Loucy (cell line): Measurements from ENCODE around the gene ZNF385D.

Experiments used
- H2AFZ ChIP-seq: fragments of 200-600 bp; sonication (generic); 2 replicates; pipeline ENCODE4 v1.6.0; 2016; ENCODE audit warnings: antibody characterized with exemption, mild to moderate bottlenecking, low read length, moderate library complexity
- H3F3A ChIP-seq: fragments of 200-600 bp; 2 replicates; pipeline ENCODE4 v1.6.0; 2016; ENCODE audit warnings: antibody characterized with exemption, low read depth, mild to moderate bottlenecking
- H3K27me3 ChIP-seq: fragments of 200-600 bp; sonication (generic); 2 replicates; pipeline ENCODE4 v1.6.1; 2014; ENCODE audit warnings: low read length, mild to moderate bottlenecking; ENCODE audit not compliant: insufficient read depth, poor library complexity, severe bottlenecking
- H3K36me3 ChIP-seq: fragments of 200-600 bp; sonication (generic); 2 replicates; pipeline ENCODE4 v1.6.1; 2016; ENCODE audit warnings: low read length; ENCODE audit not compliant: insufficient read depth
- H3K4me1 ChIP-seq: fragments of 200-600 bp; sonication (generic); 2 replicates; pipeline ENCODE4 v1.5.1; 2014; ENCODE audit warnings: low read length, mild to moderate bottlenecking; ENCODE audit not compliant: insufficient read depth, poor library complexity, severe bottlenecking
- H3K4me2 ChIP-seq: fragments of 200-600 bp; sonication (generic); 2 replicates; pipeline ENCODE4 v1.6.0; 2014; ENCODE audit warnings: antibody characterized with exemption, low read length, low read depth, mild to moderate bottlenecking; ENCODE audit not compliant: poor library complexity, severe bottlenecking
- H3K4me3 ChIP-seq: fragments of 200-600 bp; sonication (generic); 2 replicates; pipeline ENCODE4 v1.5.1; 2014; ENCODE audit warnings: low read length, mild to moderate bottlenecking, mixed read lengths; ENCODE audit not compliant: poor library complexity, severe bottlenecking
- H3K79me2 ChIP-seq: fragments of 200-600 bp; sonication (generic); 2 replicates; pipeline ENCODE4 v1.6.1; 2014; ENCODE audit warnings: low read length; ENCODE audit not compliant: insufficient read depth
- H3K9ac ChIP-seq: fragments of 200-600 bp; sonication (generic); 2 replicates; pipeline ENCODE4 v1.6.0; 2014; ENCODE audit warnings: mild to moderate bottlenecking, low read depth, low read length, moderate library complexity; ENCODE audit not compliant: poor library complexity, severe bottlenecking
- H3K9me2 ChIP-seq: fragments of 200-600 bp; sonication (generic); replicated peaks from 2 replicates; pipeline ENCODE4 v1.6.1; 2016; ENCODE audit warnings: low read depth, low read length, mixed read lengths
- H3K9me3 ChIP-seq: fragments of 200-600 bp; sonication (generic); 2 replicates; pipeline ENCODE4 v1.6.1; 2014; ENCODE audit warnings: mild to moderate bottlenecking, antibody characterized with exemption, low read length, low read depth; ENCODE audit not compliant: insufficient read depth
- H4K20me1 ChIP-seq: fragments of 200-600 bp; sonication (generic); 2 replicates; pipeline ENCODE4 v1.6.0; 2014; ENCODE audit warnings: antibody characterized with exemption, low read length, mild to moderate bottlenecking; ENCODE audit not compliant: insufficient read depth, poor library complexity, severe bottlenecking
- CTCF ChIP-seq: fragments of 200-600 bp; sonication (generic); conservative IDR thresholded peaks from 2 replicates; pipeline ENCODE4 v1.5.1; 2014; ENCODE audit warnings: mild to moderate bottlenecking, antibody characterized with exemption, low read length
- EZH2phosphoT487 ChIP-seq: fragments of 200-600 bp; IDR thresholded peaks from 2 replicates; pipeline ENCODE4 v1.6.1; 2018; ENCODE audit warnings: antibody characterized with exemption, mild to moderate bottlenecking, moderate library complexity, borderline replicate concordance

ZNF385D gene

GRCh38 chr3:21528291-21528995 lies 222.6 kb downstream of the ZNF385D start:
- Histone ChIP-seq H3K4me3 (no peak overlapping the region), H3K9ac (no peak overlapping the region), H3K79me2 (no peaks in the 10 kb centered on the region), H3K27me3 (no peaks in the 10 kb centered on the region), H3K9me2 (no peaks in the 10 kb centered on the region), H3F3A (no peaks in the 10 kb centered on the region), H3K4me2 (no peak overlapping the region), H2AFZ (no peak overlapping the region), H3K9me3 (no peaks in the 10 kb centered on the region), H3K4me1 (no peaks in the 10 kb centered on the region), H4K20me1 (no peaks in the 10 kb centered on the region), H3K36me3 (no peaks in the 10 kb centered on the region)
- TF ChIP-seq CTCF (no peak), EZH2phosphoT487 (no peak)

GRCh38 chr3:21526461-21526860 lies 224.5 kb downstream of the ZNF385D start:
- H3K4me2 ChIP-seq: no peak overlapping the region
- no peak for TF ChIP-seq EZH2phosphoT487
- no peak for TF ChIP-seq CTCF

GRCh38 chr3:21524133-21524532 lies 226.9 kb downstream of the ZNF385D start:
- Histone ChIP-seq H3K36me3 (no peaks in the 10 kb centered on the region), H2AFZ (no peak overlapping the region), H4K20me1 (no peaks in the 10 kb centered on the region), H3K27me3 (no peaks in the 10 kb centered on the region), H3K4me1 (no peaks in the 10 kb centered on the region), H3K9ac (no peak overlapping the region), H3F3A (no peaks in the 10 kb centered on the region), H3K79me2 (no peaks in the 10 kb centered on the region), H3K4me3 (no peak overlapping the region), H3K9me2 (no peaks in the 10 kb centered on the region), H3K4me2 (no peak overlapping the region), H3K9me3 (no peaks in the 10 kb centered on the region)
- TF ChIP-seq EZH2phosphoT487 (no peak), CTCF (no peak)

More at GRCh38 chr3:21526461-21526860, 224.5 kb downstream of the ZNF385D start:
- Histone ChIP-seq H4K20me1 (no peaks in the 10 kb centered on the region), H3F3A (no peaks in the 10 kb centered on the region), H3K27me3 (no peaks in the 10 kb centered on the region), H3K4me3 (no peak overlapping the region), H3K4me1 (no peaks in the 10 kb centered on the region), H3K9ac (no peak overlapping the region), H3K79me2 (no peaks in the 10 kb centered on the region), H3K36me3 (no peaks in the 10 kb centered on the region), H2AFZ (no peak overlapping the region), H3K9me3 (no peaks in the 10 kb centered on the region), H3K9me2 (no peaks in the 10 kb centered on the region)
